Stimulated activated effector memory CD8-positive, alpha-beta T cell treated with anti-CD3 and anti-CD28 coated beads, Interleukin-12 subunit alpha, Interleukin-12 subunit beta, amount 100 ng/mL, for 72 hours (primary cell): ENCODE measurements around the gene LINC01488.

Source experiments
- ATAC-seq: fragments of 150-1000 bp; cut with Tn5 transposase; 2 replicates; pipeline ENCODE4 v1.10.0; 2021
- DNase-seq, 2 donors: peaks; one replicate each; pipeline ENCODE4 v3.0.0; 2021 to 2022; ENCODE audit warnings: low spot score in 2 of 2
- H3K27ac Mint-ChIP-seq: one replicate; pipeline ENCODE4 v1.8.0; 2022; ENCODE audit warnings: mild to moderate bottlenecking, mixed read lengths
- H3K36me3 Mint-ChIP-seq: one replicate; pipeline ENCODE4 v1.8.0; 2022; ENCODE audit warnings: mild to moderate bottlenecking, mixed read lengths
- H3K4me1 Mint-ChIP-seq: one replicate; pipeline ENCODE4 v1.8.0; 2022; ENCODE audit warnings: mixed read lengths
- H3K4me3 Mint-ChIP-seq: one replicate; pipeline ENCODE4 v1.8.0; 2022; ENCODE audit warnings: mild to moderate bottlenecking, mixed read lengths
- H3K9me3 Mint-ChIP-seq: one replicate; pipeline ENCODE4 v1.8.0; 2022; ENCODE audit warnings: mixed read lengths

Gene LINC01488

DNA sequence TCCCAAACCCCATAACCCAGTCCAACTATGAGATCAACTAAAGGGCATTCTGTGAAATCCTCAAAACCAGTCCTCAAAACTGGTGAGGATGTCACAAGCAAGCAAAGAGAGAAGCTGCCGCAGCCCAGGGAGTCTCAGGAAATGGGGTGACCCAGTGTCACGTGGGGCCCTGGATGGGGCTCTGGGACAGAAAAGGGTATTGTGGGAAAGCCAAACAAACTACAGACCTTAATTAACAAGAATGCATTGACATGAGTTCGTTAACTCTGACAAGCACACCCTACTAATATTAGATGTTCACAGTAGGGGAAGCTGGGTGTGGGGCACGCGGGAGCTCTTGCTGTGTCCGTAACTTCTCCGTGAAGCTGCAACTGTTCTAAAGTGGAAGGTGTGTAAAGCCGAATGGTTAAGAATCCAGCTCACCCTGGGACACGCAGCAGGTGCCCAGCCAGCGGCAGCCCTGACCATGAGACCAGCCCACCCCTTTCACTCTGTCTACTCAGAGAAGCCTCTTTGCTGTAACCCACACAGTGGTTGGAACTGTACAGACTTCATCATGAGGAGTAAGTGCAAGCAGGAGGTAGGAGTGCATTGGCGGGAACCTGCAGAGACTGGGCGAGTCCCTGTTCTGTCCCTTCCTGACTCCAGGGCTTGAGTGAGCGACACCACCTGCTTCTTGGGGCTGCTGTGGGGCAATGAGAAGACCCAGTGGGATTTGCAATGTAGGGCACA lies 17.9 kb downstream of the LINC01488 start:
- no peaks in the 10 kb centered on the region for H3K9me3 Mint-ChIP-seq
- no peaks in the 10 kb centered on the region for H3K36me3 Mint-ChIP-seq
- no peak overlapping the region for H3K4me3 Mint-ChIP-seq
- DNase-seq (no peak), ATAC-seq (peak; percentile 5)
- H3K27ac Mint-ChIP-seq: no peak overlapping the region
- H3K4me1 Mint-ChIP-seq: no peaks in the 10 kb centered on the region

DNA sequence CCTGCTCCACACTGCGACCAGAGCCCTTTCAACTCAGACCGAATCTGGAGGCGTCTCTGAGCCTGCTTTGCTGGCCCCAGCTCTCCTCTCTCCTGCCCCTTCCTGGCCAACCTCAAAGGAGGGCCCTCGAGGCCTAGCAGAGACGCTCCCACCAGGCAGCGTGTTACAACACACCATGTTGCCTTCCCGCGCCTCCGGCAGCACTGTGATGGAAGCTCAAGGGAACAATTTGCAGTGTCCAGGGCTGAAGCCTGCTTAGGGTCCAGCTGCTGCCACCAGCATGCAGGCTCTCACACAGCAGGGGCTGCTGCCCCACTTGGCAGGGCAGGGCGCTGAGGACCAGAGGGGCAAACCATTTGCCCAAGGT lies 18.4 kb downstream of the LINC01488 start:
- H3K4me3 Mint-ChIP-seq: no peak overlapping the region
- H3K4me1 Mint-ChIP-seq: no peaks in the 10 kb centered on the region
- H3K36me3 Mint-ChIP-seq: no peaks in the 10 kb centered on the region
- ATAC-seq (no peak), DNase-seq (no peak)
- H3K27ac Mint-ChIP-seq: no peak overlapping the region
- no peaks in the 10 kb centered on the region for H3K9me3 Mint-ChIP-seq

DNA sequence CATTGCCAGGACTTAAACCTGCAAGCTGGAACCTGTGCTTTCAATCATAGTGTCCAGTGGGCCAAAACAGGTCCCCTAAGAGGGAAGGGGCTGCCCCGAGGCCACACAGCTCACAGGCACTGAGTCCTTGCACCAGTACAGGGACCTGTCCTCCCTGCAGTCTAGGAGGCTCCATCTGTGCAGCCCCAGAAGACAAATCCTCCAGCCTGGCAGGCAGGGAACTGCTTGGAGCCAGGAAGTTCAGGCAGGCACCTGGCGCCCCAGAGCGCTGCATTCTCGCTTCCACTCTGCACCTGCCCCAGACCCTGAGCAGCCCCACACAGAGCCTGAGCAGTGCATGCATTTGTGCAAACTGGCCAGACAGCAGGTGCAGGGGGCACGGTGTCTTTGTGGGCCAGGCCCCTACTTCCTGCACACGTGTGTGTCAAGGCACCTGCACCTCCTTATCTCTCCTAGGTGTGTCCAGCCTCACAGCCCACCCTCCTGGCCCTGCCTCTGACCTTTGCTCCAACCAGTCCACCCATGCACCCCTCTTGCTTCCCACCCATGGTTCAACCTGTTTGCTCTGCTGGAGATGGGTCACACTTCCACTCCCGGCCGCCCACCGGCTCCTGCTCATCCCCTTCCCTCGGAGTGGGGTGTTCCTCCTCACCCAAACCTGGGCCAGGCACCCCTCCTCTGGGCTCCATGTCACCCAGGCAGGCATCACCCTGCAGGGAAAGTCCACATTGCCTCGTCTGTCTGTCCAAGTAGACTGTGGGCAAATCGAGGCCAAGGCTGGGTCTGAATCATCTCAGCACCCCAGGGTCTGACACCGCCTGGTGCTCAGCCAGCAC lies 19.0 kb downstream of the LINC01488 start:
- H3K9me3 Mint-ChIP-seq: no peaks in the 10 kb centered on the region
- H3K36me3 Mint-ChIP-seq: no peaks in the 10 kb centered on the region
- no peaks in the 10 kb centered on the region for H3K4me1 Mint-ChIP-seq
- ATAC-seq (peak; percentile 33), DNase-seq (no peak)
- H3K27ac Mint-ChIP-seq: no peak overlapping the region
- no peak overlapping the region for H3K4me3 Mint-ChIP-seq

DNA sequence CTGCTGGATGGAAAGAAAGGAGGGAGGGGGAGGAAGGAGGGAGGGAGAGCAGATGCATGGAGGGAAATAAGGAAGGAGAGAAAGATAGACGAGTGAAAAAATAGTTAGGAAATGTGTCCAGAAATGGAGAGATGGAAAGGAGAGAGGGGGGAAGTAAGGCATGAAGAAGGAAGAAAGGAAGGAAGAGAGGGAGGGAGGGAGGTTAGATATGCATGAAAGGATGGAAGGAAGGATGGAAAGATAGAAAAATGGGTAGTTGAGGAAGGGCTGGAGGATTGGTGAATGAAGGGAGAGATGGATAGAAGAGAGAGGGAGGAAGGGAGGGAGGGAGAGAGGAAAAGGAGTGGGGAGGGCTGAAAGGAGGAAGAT lies 19.6 kb downstream of the LINC01488 start:
- no peaks in the 10 kb centered on the region for H3K4me1 Mint-ChIP-seq
- H3K27ac Mint-ChIP-seq: no peak overlapping the region
- H3K36me3 Mint-ChIP-seq: no peaks in the 10 kb centered on the region
- no peak for ATAC-seq
- H3K9me3 Mint-ChIP-seq: no peaks in the 10 kb centered on the region
- no peak overlapping the region for H3K4me3 Mint-ChIP-seq
- DNase-seq: no peak

DNA sequence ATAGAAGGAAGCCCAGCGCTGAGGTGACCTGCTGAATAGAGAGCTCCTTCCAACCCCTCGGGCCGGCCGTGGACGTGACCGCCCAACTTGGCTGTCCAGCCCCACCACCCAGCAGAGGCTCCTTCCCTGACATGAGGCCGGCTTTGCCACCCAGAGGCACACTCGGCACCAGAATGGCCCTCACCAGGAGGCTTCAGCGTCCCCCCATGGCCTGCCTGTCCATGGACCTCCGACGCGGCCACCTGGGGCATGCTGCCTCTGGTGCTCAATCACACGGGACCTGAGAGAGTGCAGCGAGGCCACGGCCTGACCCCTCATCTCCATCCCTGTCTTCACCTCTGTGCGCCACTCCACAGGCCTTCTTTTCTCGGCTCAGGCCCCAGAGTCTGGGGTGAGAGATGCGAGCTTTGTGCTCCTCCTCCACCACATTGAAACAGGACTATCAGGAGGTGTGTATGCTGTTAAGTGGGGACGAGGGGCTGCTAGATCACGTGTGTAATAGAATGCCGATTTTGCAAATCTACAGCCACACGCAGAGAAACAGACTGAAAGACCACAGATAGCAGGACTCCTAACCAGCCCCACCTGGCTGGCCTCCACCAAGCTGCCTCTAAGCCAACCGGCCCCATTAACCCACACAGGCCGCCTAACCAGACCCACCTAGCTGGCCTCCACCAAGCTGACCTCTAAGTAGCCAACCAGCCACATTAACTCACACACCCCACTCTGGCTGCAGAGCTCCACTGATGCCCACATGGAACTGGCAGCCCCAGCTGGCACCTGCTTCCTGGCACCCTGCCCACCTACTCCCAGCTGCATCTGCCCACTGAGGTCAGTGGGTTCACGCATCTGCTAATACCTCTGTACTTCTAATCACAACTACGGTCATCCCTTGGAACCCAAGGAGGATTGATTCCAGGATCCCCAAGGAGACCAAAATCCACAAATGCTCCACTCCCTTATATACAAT lies 20.7 kb downstream of the LINC01488 start:
- Mint-ChIP-seq H3K27ac (no peak overlapping the region), H3K9me3 (no peaks in the 10 kb centered on the region), H3K4me3 (no peak overlapping the region), H3K36me3 (no peaks in the 10 kb centered on the region), H3K4me1 (no peaks in the 10 kb centered on the region)
- DNase-seq (no peak), ATAC-seq (no peak)

DNA sequence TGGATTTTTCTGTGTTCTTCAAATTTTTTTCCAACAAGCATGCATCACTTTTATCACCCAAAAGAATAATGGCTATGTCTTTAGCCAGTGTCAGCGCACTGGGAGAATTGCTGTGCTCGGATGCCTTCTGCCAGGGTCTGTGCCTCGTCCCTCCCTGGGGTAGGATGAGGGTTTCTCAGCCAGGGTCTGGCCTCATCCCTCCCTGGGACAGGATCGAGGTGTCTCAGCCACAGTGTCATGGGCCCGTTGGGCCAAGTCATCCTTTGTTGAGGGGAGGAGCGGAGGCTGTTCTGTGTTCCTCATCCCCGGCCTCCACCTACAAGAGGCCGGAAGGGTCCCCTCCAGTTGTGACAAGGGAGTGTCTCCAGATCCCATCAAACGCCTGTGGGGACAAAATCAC lies 22.7 kb downstream of the LINC01488 start:
- no peak overlapping the region for H3K27ac Mint-ChIP-seq
- DNase-seq (no peak), ATAC-seq (no peak)

DNA sequence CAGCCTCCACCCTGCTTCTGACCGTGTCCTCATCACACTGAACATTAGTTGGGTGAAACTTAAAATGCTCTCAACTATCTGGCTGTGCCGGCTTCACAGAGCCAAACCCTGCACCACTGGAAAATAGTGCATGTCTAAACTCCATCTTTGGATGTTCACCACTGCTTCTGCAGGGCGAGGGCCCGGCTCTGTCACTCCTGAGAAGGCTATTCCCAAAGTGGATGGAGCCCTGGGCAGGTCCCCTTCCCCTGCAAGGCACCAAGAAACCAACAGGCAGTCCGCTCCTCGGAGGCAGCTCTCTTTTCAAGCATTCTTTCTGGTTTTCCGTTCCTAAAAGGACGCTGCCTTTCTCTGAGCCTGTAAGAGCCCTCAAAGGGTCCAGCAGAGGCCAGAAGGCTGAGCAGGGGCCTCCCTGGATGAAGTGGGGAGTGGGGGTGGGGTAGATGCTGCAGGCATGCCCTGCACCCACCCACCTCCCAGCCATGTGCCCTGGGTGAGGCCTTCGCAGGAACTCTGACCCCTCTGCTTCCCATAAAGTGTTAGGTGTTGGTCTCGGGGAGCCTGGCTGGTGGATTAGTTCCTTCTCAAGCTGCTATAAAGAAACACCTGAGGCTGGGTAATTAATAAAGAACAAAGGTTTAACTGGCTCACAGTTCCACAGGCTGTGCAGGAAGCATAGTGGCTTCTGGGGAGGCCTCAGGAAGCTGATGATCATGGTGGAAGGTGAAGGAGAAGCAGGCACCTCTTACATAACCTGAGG lies 23.3 kb downstream of the LINC01488 start:
- Mint-ChIP-seq H3K4me3 (no peak overlapping the region), H3K9me3 (no peaks in the 10 kb centered on the region), H3K4me1 (peaks cover 8% of the 10 kb centered on the region), H3K36me3 (no peaks in the 10 kb centered on the region), H3K27ac (no peak overlapping the region)
- no peak for ATAC-seq
- no peak for DNase-seq

More for the DNA sequence above, 22.7 kb downstream of the LINC01488 start:
- peaks cover 5% of the 10 kb centered on the region for H3K4me1 Mint-ChIP-seq
- H3K9me3 Mint-ChIP-seq: no peaks in the 10 kb centered on the region
- no peaks in the 10 kb centered on the region for H3K36me3 Mint-ChIP-seq
- H3K4me3 Mint-ChIP-seq: no peak overlapping the region

DNA sequence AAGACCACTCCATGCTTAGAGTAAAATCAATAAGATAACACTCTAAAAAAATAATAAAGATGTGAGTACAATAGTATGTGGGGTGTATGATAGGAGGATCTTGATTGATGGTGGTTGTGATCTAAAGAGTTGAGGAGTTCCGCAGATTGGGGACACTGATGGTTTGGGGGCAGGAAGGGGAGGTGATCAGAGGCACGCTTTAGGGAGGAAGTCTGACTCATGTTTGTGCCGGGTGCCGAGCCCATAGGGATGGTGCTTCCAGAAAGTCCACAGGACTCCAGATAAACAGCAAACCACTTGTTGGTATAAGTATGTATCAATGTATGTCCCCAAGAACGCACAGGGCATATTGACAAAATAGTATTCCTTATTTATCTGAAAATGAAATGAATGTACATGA lies 27.5 kb downstream of the LINC01488 start:
- ATAC-seq: no peak
- H3K27ac Mint-ChIP-seq: no peak overlapping the region
- DNase-seq: no peak
- H3K4me1 Mint-ChIP-seq: peaks cover 8% of the 10 kb centered on the region
- H3K4me3 Mint-ChIP-seq: no peak overlapping the region
- no peaks in the 10 kb centered on the region for H3K9me3 Mint-ChIP-seq
- H3K36me3 Mint-ChIP-seq: no peaks in the 10 kb centered on the region

DNA sequence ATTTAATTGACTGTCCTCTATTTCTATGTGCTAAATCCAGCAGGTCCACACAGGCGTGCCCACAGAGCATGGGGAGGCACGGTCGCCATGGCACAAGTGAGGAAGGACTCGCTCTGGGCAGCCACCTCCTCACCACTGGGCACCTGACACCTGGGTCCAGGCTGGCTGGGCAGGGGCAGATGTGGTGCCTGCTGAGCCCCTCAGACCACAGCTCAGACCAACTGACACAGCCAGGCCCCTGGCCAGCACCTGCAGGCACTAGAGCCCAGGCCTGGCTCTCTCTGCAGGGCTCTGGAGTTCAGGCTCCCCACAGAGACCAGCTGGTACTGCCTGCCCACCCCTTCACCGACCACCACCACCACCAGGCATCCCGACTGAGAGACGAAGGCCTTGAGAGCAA lies 27.9 kb downstream of the LINC01488 start:
- Mint-ChIP-seq H3K9me3 (no peaks in the 10 kb centered on the region), H3K4me1 (peaks cover 8% of the 10 kb centered on the region), H3K4me3 (no peak overlapping the region), H3K36me3 (no peaks in the 10 kb centered on the region), H3K27ac (no peak overlapping the region)
- no peak for ATAC-seq
- no peak for DNase-seq

DNA sequence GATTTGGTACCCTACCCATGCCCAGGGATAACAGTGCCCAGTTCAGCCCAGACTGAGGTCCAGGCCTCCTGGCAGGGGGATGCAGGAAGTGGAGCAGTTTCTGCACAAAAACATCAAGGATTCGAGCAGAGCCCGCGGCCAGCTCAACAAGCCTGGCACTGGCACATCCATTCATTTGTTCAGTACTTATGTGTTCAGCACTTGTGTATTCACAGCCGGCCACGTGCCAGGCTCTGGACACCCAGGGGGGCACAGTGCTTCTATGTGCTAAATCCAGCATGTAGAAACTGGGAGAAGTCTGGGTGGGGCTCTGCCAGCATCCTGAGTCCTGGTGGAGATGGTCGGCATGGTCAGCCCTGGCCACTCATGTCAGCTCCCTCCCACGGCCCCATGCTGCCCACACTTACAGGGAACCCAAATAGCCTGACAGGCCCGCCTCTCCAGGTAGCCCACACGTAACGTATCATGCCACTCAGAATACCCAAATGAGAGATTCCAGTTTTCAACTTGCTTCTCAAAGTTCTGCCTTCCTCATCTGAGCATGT lies 28.5 kb downstream of the LINC01488 start:
- DNase-seq: no peak
- Mint-ChIP-seq H3K27ac (no peak overlapping the region), H3K4me3 (no peak overlapping the region), H3K36me3 (no peaks in the 10 kb centered on the region), H3K4me1 (peaks cover 8% of the 10 kb centered on the region), H3K9me3 (no peaks in the 10 kb centered on the region)
- ATAC-seq: no peak

DNA sequence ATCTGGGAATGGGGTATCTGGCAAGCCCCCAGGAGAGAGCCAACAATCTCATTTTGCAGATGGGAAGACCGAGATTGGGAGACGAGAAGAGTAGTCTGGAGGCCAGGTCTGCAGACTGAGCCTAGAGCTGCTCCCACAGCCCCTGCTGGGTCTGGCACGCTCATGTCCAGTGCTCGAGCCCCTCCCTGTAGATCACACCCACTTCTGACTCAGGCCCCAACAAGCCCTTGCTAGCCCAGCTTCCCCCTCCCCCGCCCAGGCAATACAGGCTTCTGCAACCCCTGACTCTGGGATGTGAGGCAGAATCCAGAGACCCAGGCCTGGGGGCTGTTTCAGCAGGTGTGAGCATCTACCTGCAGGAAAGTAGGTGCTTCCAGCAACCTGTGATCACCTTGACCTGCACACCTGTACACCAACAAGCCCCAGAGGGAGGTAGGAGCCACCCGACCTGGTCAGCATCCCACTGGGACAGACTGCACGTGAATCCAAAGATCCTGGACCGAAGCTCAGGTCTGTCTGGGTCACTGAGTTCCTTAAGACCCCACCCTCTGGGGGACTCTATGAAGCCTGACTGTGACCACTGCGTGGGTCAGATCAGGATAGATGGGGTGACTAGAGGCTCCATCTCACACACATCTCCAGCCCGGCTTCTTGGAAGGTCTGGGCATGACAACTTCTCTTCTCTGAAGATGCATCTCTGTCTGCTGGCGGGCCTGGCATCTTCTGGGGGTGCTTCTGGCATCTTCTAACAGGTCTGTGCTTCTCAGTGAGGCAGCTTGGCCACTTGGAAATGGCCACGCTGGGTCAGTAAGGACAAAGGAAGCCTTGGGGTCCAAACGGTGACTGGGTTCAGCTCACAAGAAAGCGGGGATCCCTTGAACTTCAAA lies 29.3 kb downstream of the LINC01488 start:
- no peak overlapping the region for H3K27ac Mint-ChIP-seq
- DNase-seq (no peak), ATAC-seq (no peak)
- H3K4me1 Mint-ChIP-seq: peaks cover 8% of the 10 kb centered on the region
- no peaks in the 10 kb centered on the region for H3K36me3 Mint-ChIP-seq
- no peaks in the 10 kb centered on the region for H3K9me3 Mint-ChIP-seq
- H3K4me3 Mint-ChIP-seq: no peak overlapping the region

DNA sequence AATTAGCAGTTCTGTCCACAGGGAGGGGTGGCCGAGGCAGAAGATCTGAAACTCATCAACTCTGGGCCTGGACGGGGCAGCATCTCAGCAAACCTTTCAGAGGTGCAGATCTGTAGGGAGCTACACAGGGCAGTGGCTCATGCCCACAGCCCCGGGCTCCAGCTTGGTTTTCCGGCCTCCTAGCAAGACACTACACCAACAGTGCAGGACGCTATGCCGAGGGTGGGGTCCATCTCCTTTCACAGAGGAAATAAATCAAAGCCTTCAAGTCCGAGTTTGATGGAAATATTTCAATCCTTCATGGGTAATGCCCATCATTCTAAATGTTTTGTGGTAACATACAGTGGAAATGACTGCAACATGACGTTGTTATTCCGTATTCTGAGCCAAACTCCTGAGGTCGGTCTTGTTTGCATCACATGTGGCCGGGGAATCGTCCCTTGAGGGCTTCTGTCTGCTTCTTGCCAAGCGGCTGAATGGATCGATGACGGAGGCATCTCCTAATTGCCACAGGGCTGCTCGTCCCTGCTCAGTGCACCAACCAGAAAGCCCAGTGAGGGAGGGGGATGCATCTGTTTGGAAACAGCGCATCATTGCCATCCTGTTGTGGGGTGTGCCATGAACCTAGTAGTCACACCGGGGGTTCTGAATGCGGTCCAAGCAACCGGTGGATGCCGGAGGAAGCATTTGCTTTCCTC lies 30.0 kb downstream of the LINC01488 start:
- DNase-seq (no peak), ATAC-seq (no peak)
- no peaks in the 10 kb centered on the region for H3K9me3 Mint-ChIP-seq
- no peaks in the 10 kb centered on the region for H3K36me3 Mint-ChIP-seq
- H3K4me3 Mint-ChIP-seq: no peak overlapping the region
- H3K4me1 Mint-ChIP-seq: peaks cover 8% of the 10 kb centered on the region
- H3K27ac Mint-ChIP-seq: no peak overlapping the region

DNA sequence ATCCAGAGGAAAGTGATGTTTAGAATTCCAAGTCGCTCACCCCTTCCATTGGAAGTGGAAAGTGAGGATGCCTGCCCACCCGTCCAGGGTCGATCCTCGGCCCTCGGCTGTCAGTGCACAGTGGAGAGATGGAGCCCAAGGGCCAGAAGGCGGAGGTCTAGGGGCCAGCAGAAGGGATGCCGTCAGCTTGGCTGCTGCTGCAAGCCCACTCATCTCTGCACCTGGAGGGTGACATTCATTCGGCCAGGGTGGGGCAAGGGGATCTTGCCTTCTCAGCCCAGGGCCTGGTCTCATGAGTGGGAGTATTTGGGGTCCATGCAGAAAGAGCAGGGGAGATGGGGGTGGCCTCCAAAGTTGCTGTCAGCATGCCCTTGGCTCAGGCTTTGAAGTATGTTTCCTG lies 30.7 kb downstream of the LINC01488 start:
- Mint-ChIP-seq H3K9me3 (no peaks in the 10 kb centered on the region), H3K4me1 (peaks cover 8% of the 10 kb centered on the region), H3K4me3 (no peak overlapping the region), H3K36me3 (no peaks in the 10 kb centered on the region), H3K27ac (no peak overlapping the region)
- no peak for DNase-seq
- no peak for ATAC-seq
